Calu3 (cell line): Measurements from ENCODE around the gene YWHAE. TPM values are rescaled to one million over a fixed set of nuclear protein-coding genes. Genes with fewer than 3 reads are reported as not detected.

Experiments
- BruUV-seq: library from RNA; stranded (reverse); fragments of 400-500 nt; replicated peaks from 2 replicates; lab custom pipeline; 2021; lab: Mats Ljungman, UMichigan
- CTCF ChIA-PET: fragments of 300-600 bp; sonication (Branson Sonifier 250); formaldehyde crosslinking; loops from one replicate; lab custom pipeline; 2022; ENCODE audit warnings: antibody characterized with exemption; lab: Charles Lee
- DNase-seq: peaks from one replicate; pipeline ENCODE4 v3.0.0; 2022
- H3K27ac Mint-ChIP-seq: one replicate; pipeline ENCODE4 v1.8.0; 2022; ENCODE audit warnings: mixed read lengths; ENCODE audit not compliant: unreplicated experiment
- H3K27me3 Mint-ChIP-seq: one replicate; pipeline ENCODE4 v1.8.0; 2022; ENCODE audit warnings: mixed read lengths; ENCODE audit not compliant: unreplicated experiment
- H3K36me3 Mint-ChIP-seq: one replicate; pipeline ENCODE4 v1.8.0; 2022; ENCODE audit warnings: mild to moderate bottlenecking, moderate library complexity, mixed read lengths; ENCODE audit not compliant: insufficient read depth, unreplicated experiment
- H3K4me1 Mint-ChIP-seq: one replicate; pipeline ENCODE4 v1.8.0; 2022; ENCODE audit warnings: mild to moderate bottlenecking, low read depth, mixed read lengths; ENCODE audit not compliant: unreplicated experiment
- H3K4me3 Mint-ChIP-seq: one replicate; pipeline ENCODE4 v1.8.0; 2022; ENCODE audit warnings: mild to moderate bottlenecking, low read depth, moderate library complexity, mixed read lengths; ENCODE audit not compliant: unreplicated experiment
- H3K9me3 Mint-ChIP-seq: one replicate; pipeline ENCODE4 v1.8.0; 2022; ENCODE audit warnings: low read depth, mixed read lengths; ENCODE audit not compliant: unreplicated experiment
- intact Hi-C: fragments of 100-400 bp; cut with micrococcal nuclease; formaldehyde crosslinking; loops from one replicate; pipeline ENCODE4 v1.10.0; 2022; ENCODE audit not compliant: unreplicated experiment
- total RNA-seq: library from RNA; stranded (reverse); gene quantifications from 2 replicates; pipeline ENCODE4 v1.2.3, GENCODE V29; 2022
- TF ChIP-seq, protein P1 (sequence below): fragments of 200-600 bp; IDR thresholded peaks from one replicate; pipeline ENCODE4 v1.8.0; 2022; ENCODE audit warnings: antibody characterized with exemption; ENCODE audit not compliant: unreplicated experiment

Gene YWHAE
- total RNA-seq, 1 experiment from 2014 or later, result 504 TPM

DNA sequence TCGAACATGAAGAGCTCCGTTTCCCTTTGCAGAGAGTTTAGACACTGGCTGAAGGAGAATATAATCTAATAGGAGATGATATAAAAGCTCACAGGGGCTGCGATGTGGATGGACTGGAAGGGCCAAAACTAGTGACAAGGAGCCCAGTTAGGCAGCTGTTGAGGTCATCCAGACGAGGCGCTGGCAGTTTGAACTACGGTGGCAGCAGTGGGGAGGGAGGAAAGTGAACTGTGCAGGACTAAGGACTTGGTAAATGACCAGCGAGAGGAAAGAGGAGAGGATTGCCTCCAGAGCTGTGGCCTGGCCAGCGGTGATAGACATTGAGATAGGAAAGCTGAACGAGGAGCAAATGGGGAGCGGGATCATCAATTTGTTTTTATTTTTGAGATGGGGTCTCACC lies 14.6 kb upstream of the YWHAE start:
- peak overlapping the region; percentile 15 for H3K4me3 Mint-ChIP-seq
- H3K36me3 Mint-ChIP-seq, result peaks cover 19% of the 10 kb centered on the region
- H3K4me1 Mint-ChIP-seq, result peaks cover 9% of the 10 kb centered on the region
- no peak overlapping the region for H3K27ac Mint-ChIP-seq
- no TSS peak for BruUV-seq
- DNase-seq, result no peak
- H3K27me3 Mint-ChIP-seq, result no peaks in the 10 kb centered on the region
- TF ChIP-seq, protein P1, sequence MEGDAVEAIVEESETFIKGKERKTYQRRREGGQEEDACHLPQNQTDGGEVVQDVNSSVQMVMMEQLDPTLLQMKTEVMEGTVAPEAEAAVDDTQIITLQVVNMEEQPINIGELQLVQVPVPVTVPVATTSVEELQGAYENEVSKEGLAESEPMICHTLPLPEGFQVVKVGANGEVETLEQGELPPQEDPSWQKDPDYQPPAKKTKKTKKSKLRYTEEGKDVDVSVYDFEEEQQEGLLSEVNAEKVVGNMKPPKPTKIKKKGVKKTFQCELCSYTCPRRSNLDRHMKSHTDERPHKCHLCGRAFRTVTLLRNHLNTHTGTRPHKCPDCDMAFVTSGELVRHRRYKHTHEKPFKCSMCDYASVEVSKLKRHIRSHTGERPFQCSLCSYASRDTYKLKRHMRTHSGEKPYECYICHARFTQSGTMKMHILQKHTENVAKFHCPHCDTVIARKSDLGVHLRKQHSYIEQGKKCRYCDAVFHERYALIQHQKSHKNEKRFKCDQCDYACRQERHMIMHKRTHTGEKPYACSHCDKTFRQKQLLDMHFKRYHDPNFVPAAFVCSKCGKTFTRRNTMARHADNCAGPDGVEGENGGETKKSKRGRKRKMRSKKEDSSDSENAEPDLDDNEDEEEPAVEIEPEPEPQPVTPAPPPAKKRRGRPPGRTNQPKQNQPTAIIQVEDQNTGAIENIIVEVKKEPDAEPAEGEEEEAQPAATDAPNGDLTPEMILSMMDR, result no peak
- intact Hi-C loops, result no loop called here
- CTCF ChIA-PET, result no interaction called here
- no peaks in the 10 kb centered on the region for H3K9me3 Mint-ChIP-seq

DNA sequence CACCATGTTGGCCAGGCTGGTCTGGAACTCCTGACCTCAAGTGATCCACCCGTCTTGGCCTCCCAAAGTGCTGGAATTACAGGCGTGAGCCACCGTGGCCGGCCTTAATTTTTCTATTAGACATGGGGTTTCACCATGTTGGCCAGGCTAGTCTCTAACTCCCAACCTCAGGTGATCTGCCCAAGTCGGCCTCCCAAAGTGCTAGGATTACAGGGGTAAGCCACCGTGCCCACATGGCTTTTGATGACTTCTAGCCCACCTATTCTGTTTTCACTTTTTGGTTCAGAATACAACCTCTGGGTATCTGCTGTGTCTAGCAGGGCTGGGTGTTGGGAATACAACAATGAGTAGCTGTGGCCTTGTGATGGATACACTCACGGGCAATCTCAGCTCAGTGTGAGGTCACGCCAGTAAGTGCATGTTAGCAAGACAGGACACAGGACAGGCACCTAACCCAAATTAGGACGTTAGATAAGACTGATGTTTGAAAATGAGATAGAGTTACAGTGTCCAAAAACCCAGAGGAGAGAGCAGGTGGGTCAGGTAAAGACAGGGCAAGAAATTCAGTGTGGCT lies 14.1 kb upstream of the YWHAE start:
- TF ChIP-seq, protein P1, result no peak
- Mint-ChIP-seq H3K27ac (no peak overlapping the region), H3K4me1 (peaks cover 9% of the 10 kb centered on the region), H3K4me3 (peak overlapping the region; percentile 15), H3K36me3 (peaks cover 19% of the 10 kb centered on the region), H3K27me3 (no peaks in the 10 kb centered on the region), H3K9me3 (no peaks in the 10 kb centered on the region)
- DNase-seq, result no peak
- CTCF ChIA-PET, result interaction anchor here (1.6 kb wide), 1 partner anchor 49 kb away, joined by 4 read pairs; no protein-coding TSS in a partner anchor
- BruUV-seq, result TSS peak; percentile 18
- intact Hi-C loops, result no loop called here

GRCh38 chr17:1413281-1413791 lies 13.3 kb upstream of the YWHAE start:
- Mint-ChIP-seq H3K36me3 (peaks cover 15% of the 10 kb centered on the region), H3K27me3 (no peaks in the 10 kb centered on the region), H3K27ac (no peak overlapping the region), H3K4me1 (peaks cover 9% of the 10 kb centered on the region), H3K9me3 (no peaks in the 10 kb centered on the region), H3K4me3 (no peak overlapping the region)
- BruUV-seq, result no TSS peak
- TF ChIP-seq, protein P1, result no peak
- CTCF ChIA-PET, result interaction anchor here (0.6 to 1.6 kb wide), 2 partner anchors 48 to 56 kb away, joined by 4 read pairs; no protein-coding TSS in a partner anchor
- peak; percentile 57 for DNase-seq
- intact Hi-C loops, result no loop called here

DNA sequence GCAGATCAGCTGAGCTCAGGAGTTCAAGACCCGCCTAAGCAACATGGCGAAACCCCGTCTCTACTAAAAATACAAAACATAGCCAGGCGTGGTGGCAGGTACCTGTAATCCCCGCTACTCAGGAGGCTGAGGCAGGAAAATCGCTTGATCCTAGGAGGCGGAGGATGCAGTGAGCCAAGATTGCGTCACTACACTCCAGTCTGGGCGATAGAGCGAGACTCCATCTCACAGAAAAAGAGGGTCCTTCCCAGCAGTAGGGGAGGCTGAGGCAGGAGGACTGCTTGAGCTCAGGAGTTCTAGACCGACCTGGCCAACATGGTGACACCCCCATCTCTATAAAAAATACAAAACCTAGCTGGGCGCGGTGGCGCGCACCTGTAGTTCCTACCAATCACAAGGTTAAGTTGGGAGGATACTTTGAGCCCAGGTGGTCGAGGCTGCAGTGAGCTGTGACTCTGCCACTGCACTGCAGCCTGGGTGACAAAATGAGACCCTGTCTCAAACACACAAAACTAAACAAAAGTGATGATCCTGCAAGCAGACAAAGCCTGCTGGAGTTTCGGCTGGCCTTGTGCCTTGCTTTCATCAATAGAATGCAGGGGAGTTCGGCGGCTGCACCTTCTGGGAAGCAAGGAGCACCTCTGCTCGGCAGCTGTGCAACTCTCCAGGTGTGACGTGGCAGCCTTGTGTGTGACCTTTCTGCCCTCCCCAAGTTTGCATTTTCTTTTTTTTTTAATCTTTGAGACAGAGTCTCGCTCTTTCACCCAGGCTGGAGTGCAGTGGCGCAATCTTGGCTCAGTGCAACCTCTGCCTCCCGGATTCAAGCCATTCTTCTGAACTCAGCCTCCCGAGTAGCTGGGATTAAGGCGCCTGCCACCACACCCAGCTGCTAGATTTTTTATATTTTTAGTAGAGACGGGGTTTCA lies 12.4 kb upstream of the YWHAE start:
- H3K4me1 Mint-ChIP-seq, result peaks cover 9% of the 10 kb centered on the region
- BruUV-seq, result no TSS peak
- no peak overlapping the region for H3K4me3 Mint-ChIP-seq
- H3K27me3 Mint-ChIP-seq, result no peaks in the 10 kb centered on the region
- peak; percentile 20 for DNase-seq
- CTCF ChIA-PET, result interaction anchor here (0.6 to 1.6 kb wide), 2 partner anchors 47 to 55 kb away, joined by 4 read pairs; no protein-coding TSS in a partner anchor
- TF ChIP-seq, protein P1, result no peak
- intact Hi-C loops, result no loop called here
- H3K27ac Mint-ChIP-seq, result no peak overlapping the region
- H3K36me3 Mint-ChIP-seq, result peaks cover 8% of the 10 kb centered on the region
- H3K9me3 Mint-ChIP-seq, result no peaks in the 10 kb centered on the region
